ENCODE data around the gene UQCC5.

Gene UQCC5

GRCh38 chr3:52574056-52574965, 37.9 kb downstream of the UQCC5 start:
- DNase-seq = no peak

Measured in DMS53 (cell line).